Fibroblast of the aortic adventitia (primary cell): Measurements from ENCODE around the gene CXCL12. TPM values are rescaled to one million over a fixed set of nuclear protein-coding genes. Genes with fewer than 3 reads are reported as not detected.

Experiments used
- DNase-seq: peaks from one replicate; pipeline ENCODE4 v3.0.0-alpha.2; 2010; ENCODE audit warnings: low read depth
- H3K4me3 ChIP-seq: 2 replicates; pipeline ENCODE4 v1.5.1; 2011; ENCODE audit warnings: low read depth, mild to moderate bottlenecking, control low read depth, low read length, moderate library complexity
- CTCF ChIP-seq: IDR thresholded peaks from 2 replicates; pipeline ENCODE4 v1.5.1; 2011; ENCODE audit warnings: mild to moderate bottlenecking, low read length, control low read depth, inconsistent platforms; ENCODE audit not compliant: insufficient read depth
- total RNA-seq: library from RNA; depleted of rRNA; stranded (reverse); fragments of >200 nt; gene quantifications from 2 replicates; pipeline ENCODE4 v1.2.3, GENCODE V29; 2012; ENCODE audit warnings: low replicate concordance

CXCL12 gene
- total RNA-seq, 1 donor: 381 TPM

GRCh38 chr10:44396671-44397191, 11.8 kb upstream of the CXCL12 start:
- no peak overlapping the region for H3K4me3 ChIP-seq
- no peak for DNase-seq
- TF ChIP-seq CTCF: no peak

- TF ChIP-seq CTCF: no peak
- no peak overlapping the region for H3K4me3 ChIP-seq
- DNase-seq: no peak
These were observed 11.2 kb upstream of the CXCL12 start for GRCh38 chr10:44395902-44396670.

- no peak for DNase-seq
- no peak for TF ChIP-seq CTCF
- H3K4me3 ChIP-seq: no peak overlapping the region
These were observed 10.5 kb upstream of the CXCL12 start for GRCh38 chr10:44395396-44395795.

GRCh38 chr10:44394696-44395381, 9.9 kb upstream of the CXCL12 start:
- no peak for DNase-seq
- TF ChIP-seq CTCF: no peak
- no peak overlapping the region for H3K4me3 ChIP-seq

- DNase-seq: no peak
- no peak for TF ChIP-seq CTCF
These were observed 9.1 kb upstream of the CXCL12 start for GRCh38 chr10:44393834-44394547.

GRCh38 chr10:44393051-44393630, 8.2 kb upstream of the CXCL12 start:
- no peak for TF ChIP-seq CTCF
- DNase-seq: no peak
- H3K4me3 ChIP-seq: no peak overlapping the region

More at GRCh38 chr10:44393834-44394547, 9.1 kb upstream of the CXCL12 start:
- no peak overlapping the region for H3K4me3 ChIP-seq
